Astrocyte (in vitro differentiated cells and primary cell): ENCODE results near the gene DHX29. TPM values are rescaled to one million over a fixed set of nuclear protein-coding genes. Genes with fewer than 3 reads are reported as not detected.

Experiments
- DNase-seq: peaks from one replicate; pipeline ENCODE4 v3.0.0-alpha.2; 2010; ENCODE audit warnings: low read depth
- FAIRE-seq: peaks from 2 replicates; lab custom pipeline; 2011; peaks lifted over from hg19 to GRCh38; lab: Jason Lieb, UNC
- H2AFZ ChIP-seq: 2 replicates; pipeline ENCODE4 v1.6.0; 2012; ENCODE audit warnings: low read depth, low read length, inconsistent platforms
- H3K27ac ChIP-seq: 2 replicates; pipeline ENCODE4 v1.5.1; 2011; ENCODE audit warnings: low read depth, low read length, inconsistent platforms
- H3K27me3 ChIP-seq: 2 replicates; pipeline ENCODE4 v1.6.0; 2011; ENCODE audit warnings: low read length, inconsistent platforms; ENCODE audit not compliant: insufficient read depth
- H3K36me3 ChIP-seq: 2 replicates; pipeline ENCODE4 v1.5.1; 2011; ENCODE audit warnings: low read length, inconsistent platforms; ENCODE audit not compliant: insufficient read depth
- H3K4me1 ChIP-seq: 2 replicates; pipeline ENCODE4 v1.5.1; 2011; ENCODE audit warnings: low read length, inconsistent platforms; ENCODE audit not compliant: insufficient read depth
- H3K4me2 ChIP-seq: 2 replicates; pipeline ENCODE4 v1.6.0; 2012; ENCODE audit warnings: low read length, inconsistent platforms
- H3K4me3 ChIP-seq: 2 replicates; pipeline ENCODE4 v1.5.1; 2011; ENCODE audit warnings: low read depth, mild to moderate bottlenecking, low read length, inconsistent platforms; ENCODE audit not compliant: insufficient read depth
- H3K79me2 ChIP-seq: 2 replicates; pipeline ENCODE4 v1.6.0; 2012; ENCODE audit warnings: mild to moderate bottlenecking, low read length, inconsistent platforms; ENCODE audit not compliant: insufficient read depth
- H3K9ac ChIP-seq: 2 replicates; pipeline ENCODE4 v1.6.0; 2012; ENCODE audit warnings: mild to moderate bottlenecking, low read length, inconsistent platforms
- H3K9me3 ChIP-seq: 2 replicates; pipeline ENCODE4 v1.5.1; 2012; ENCODE audit warnings: low read depth, mild to moderate bottlenecking, low read length, inconsistent platforms; ENCODE audit not compliant: insufficient read depth
- H4K20me1 ChIP-seq: 2 replicates; pipeline ENCODE4 v1.6.0; 2012; ENCODE audit warnings: low read length, inconsistent platforms; ENCODE audit not compliant: insufficient read depth
- H3K27ac Mint-ChIP-seq: one replicate; pipeline ENCODE4 v1.8.0; 2021; ENCODE audit warnings: mild to moderate bottlenecking, mixed read lengths; ENCODE audit not compliant: unreplicated experiment
- H3K27me3 Mint-ChIP-seq: one replicate; pipeline ENCODE4 v1.8.0; 2021; ENCODE audit warnings: low read depth, mixed read lengths; ENCODE audit not compliant: unreplicated experiment
- H3K36me3 Mint-ChIP-seq: one replicate; pipeline ENCODE4 v1.8.0; 2021; ENCODE audit warnings: low read depth, mixed read lengths; ENCODE audit not compliant: unreplicated experiment
- H3K4me1 Mint-ChIP-seq: one replicate; pipeline ENCODE4 v1.8.0; 2021; ENCODE audit warnings: low read depth, mixed read lengths; ENCODE audit not compliant: unreplicated experiment
- H3K4me3 Mint-ChIP-seq: one replicate; pipeline ENCODE4 v1.8.0; 2021; ENCODE audit warnings: mild to moderate bottlenecking, moderate library complexity, mixed read lengths; ENCODE audit not compliant: unreplicated experiment
- H3K9me3 Mint-ChIP-seq: one replicate; pipeline ENCODE4 v1.8.0; 2021; ENCODE audit warnings: mild to moderate bottlenecking, mixed read lengths; ENCODE audit not compliant: unreplicated experiment
- EZH2 ChIP-seq: IDR thresholded peaks from 2 replicates; pipeline ENCODE4 v1.6.1; 2012; ENCODE audit warnings: mild to moderate bottlenecking, low read length, inconsistent platforms; ENCODE audit not compliant: insufficient read depth
- total RNA-seq: library from RNA; stranded (reverse); gene quantifications from 2 replicates; pipeline ENCODE4 v1.2.1, GENCODE V29; 2021
- TF ChIP-seq, protein P1 (sequence below): IDR thresholded peaks from 2 replicates; pipeline ENCODE4 v1.5.1; 2011; ENCODE audit warnings: low read depth, mild to moderate bottlenecking, inconsistent platforms, low read length, moderate library complexity; ENCODE audit not compliant: insufficient read depth

Gene DHX29
- total RNA-seq, 1 donor from 2014 or later, result 27.0 TPM

DNA sequence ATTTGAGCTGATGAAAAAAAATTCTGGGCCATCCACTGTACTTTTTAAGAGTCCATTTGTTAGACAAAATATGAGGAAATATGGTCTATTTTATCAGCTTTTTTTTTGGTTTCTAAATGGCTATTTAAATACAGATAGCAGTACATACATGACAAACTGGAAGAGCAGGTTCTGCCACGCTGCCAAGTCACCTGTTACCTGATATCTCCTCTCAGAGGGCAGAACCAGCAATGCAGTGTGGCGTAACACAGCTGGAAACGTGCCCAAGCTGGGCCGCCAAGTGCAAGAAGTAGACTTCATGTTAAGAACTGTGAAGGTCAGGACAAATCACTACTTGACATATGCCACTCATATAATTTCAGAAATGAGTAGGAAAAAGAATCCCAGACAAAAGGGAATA lies 88.5 kb downstream of the DHX29 start:
- Histone ChIP-seq H3K36me3 (no peaks in the 10 kb centered on the region), H3K79me2 (no peaks in the 10 kb centered on the region), H3K9me3 (peaks cover 2% of the 10 kb centered on the region), H3K4me3 (no peak overlapping the region), H3K9ac (no peak overlapping the region), H4K20me1 (no peaks in the 10 kb centered on the region), H3K4me2 (no peak overlapping the region), H3K27me3 (peaks cover 70% of the 10 kb centered on the region), H2AFZ (no peak overlapping the region), H3K4me1 (peaks cover 14% of the 10 kb centered on the region), H3K27ac (no peak overlapping the region)
- Mint-ChIP-seq H3K27me3 (peaks cover 56% of the 10 kb centered on the region), H3K36me3 (no peaks in the 10 kb centered on the region), H3K27ac (no peak overlapping the region), H3K9me3 (peaks cover 10% of the 10 kb centered on the region), H3K4me1 (peaks cover 4% of the 10 kb centered on the region), H3K4me3 (no peak overlapping the region)
- DNase-seq (no peak), FAIRE-seq (no peak)
- TF ChIP-seq EZH2, result no peak
- TF ChIP-seq, protein P1, sequence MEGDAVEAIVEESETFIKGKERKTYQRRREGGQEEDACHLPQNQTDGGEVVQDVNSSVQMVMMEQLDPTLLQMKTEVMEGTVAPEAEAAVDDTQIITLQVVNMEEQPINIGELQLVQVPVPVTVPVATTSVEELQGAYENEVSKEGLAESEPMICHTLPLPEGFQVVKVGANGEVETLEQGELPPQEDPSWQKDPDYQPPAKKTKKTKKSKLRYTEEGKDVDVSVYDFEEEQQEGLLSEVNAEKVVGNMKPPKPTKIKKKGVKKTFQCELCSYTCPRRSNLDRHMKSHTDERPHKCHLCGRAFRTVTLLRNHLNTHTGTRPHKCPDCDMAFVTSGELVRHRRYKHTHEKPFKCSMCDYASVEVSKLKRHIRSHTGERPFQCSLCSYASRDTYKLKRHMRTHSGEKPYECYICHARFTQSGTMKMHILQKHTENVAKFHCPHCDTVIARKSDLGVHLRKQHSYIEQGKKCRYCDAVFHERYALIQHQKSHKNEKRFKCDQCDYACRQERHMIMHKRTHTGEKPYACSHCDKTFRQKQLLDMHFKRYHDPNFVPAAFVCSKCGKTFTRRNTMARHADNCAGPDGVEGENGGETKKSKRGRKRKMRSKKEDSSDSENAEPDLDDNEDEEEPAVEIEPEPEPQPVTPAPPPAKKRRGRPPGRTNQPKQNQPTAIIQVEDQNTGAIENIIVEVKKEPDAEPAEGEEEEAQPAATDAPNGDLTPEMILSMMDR, result no peak

DNA sequence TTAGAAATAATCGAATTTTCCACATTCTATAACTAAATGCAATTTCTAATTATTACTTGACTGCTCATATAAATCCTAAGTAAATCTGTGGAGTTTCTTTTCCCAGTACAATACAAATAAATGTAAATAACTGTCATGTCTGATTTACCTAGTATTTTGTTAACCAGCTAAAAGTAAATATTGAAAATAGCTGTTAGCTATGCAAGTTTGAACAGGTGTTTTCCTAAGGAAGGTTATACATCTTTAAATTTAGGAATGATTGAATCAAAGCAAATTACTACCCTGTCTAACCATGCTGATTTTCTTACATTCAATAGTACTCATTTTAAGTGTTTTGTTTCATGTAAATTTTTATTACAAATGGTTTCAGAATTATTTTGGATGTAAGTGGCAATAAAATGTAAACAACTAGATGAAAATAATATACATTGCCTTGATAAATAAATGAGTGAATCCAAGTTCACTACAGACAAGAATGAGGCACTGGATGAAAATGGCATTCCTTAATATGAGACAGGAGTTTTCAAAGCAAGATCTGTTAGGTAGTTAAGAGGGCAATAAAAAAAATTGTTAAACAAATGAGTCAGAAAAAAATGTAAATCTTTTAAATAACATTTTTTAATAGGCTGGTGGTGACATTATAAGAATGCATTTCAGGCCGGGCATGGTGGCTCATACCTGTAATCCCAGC lies 96.2 kb downstream of the DHX29 start:
- TF ChIP-seq EZH2, result no peak
- H3K9me3 ChIP-seq, result no peaks in the 10 kb centered on the region
- H3K36me3 ChIP-seq, result no peaks in the 10 kb centered on the region
- no peak overlapping the region for H3K27ac ChIP-seq
- H2AFZ ChIP-seq, result no peak overlapping the region
- H3K9me3 Mint-ChIP-seq, result peaks cover 2% of the 10 kb centered on the region
- no peaks in the 10 kb centered on the region for H3K36me3 Mint-ChIP-seq
- no peak overlapping the region for H3K4me3 Mint-ChIP-seq
- H3K4me3 ChIP-seq, result no peak overlapping the region
- no peak overlapping the region for H3K4me2 ChIP-seq
- H3K4me1 ChIP-seq, result no peaks in the 10 kb centered on the region
- no peak overlapping the region for H3K9ac ChIP-seq
- FAIRE-seq (no peak), DNase-seq (no peak)
- no peaks in the 10 kb centered on the region for H3K79me2 ChIP-seq
- H4K20me1 ChIP-seq, result no peaks in the 10 kb centered on the region
- no peaks in the 10 kb centered on the region for H3K4me1 Mint-ChIP-seq
- H3K27me3 Mint-ChIP-seq, result peaks cover 16% of the 10 kb centered on the region
- H3K27ac Mint-ChIP-seq, result no peak overlapping the region
- H3K27me3 ChIP-seq, result peaks cover 14% of the 10 kb centered on the region

Other genes with a start within 250 kb of the DHX29 start
- 1.7 and 2.6 TPM in 2 replicates for gene GZMA, start 205.0 kb downstream of the DHX29 start, total RNA-seq
- gene GPX8, start 147.5 kb downstream of the DHX29 start, total RNA-seq, result 144 and 176 TPM in 2 replicates
- gene CDC20B, start 134.5 kb downstream of the DHX29 start, total RNA-seq, result 0.11 and 0.17 TPM in 2 replicates
- gene MCIDAS, start 80.4 kb downstream of the DHX29 start, total RNA-seq, result not detected in 2 replicates
- 0.19 and 0.43 TPM in 2 replicates for gene CCNO, start 74.1 kb downstream of the DHX29 start, total RNA-seq
- gene MTREX, start 295 bp upstream of the DHX29 start, total RNA-seq, result 68.1 and 68.7 TPM in 2 replicates
- gene PLPP1, start 227.3 kb upstream of the DHX29 start, total RNA-seq, result 56.3 and 58.9 TPM in 2 replicates